GM12891 (cell line): Measurements from ENCODE around the gene TIAM1.

ENCODE experiments used
- DNase-seq: peaks from one replicate; pipeline ENCODE4 v3.0.0; 2011; ENCODE audit warnings: low spot score; ENCODE audit not compliant: insufficient read length
- FAIRE-seq: peaks from 2 replicates; lab custom pipeline; 2011; peaks lifted over from hg19 to GRCh38; lab: Jason Lieb, UNC
- PAX5 ChIP-seq: IDR thresholded peaks from 2 replicates; pipeline ENCODE4 v1.6.1; 2011; ENCODE audit warnings: low read length, moderate library complexity, mild to moderate bottlenecking; ENCODE audit not compliant: insufficient read depth, severe bottlenecking
- POLR2A ChIP-seq: IDR thresholded peaks from 2 replicates; pipeline ENCODE4 v1.6.1; 2011; ENCODE audit warnings: low read depth, low read length, control low read depth
- POLR2AphosphoS5 ChIP-seq: IDR thresholded peaks from 2 replicates; pipeline ENCODE4 v1.6.1; 2011; ENCODE audit warnings: low read depth, low read length, control low read depth
- POU2F2 ChIP-seq: IDR thresholded peaks from 2 replicates; pipeline ENCODE4 v1.6.1; 2011; ENCODE audit warnings: low read depth, mild to moderate bottlenecking, control low read depth, low read length, moderate library complexity
- SPI1 ChIP-seq: IDR thresholded peaks from 2 replicates; pipeline ENCODE4 v1.6.1; 2011; ENCODE audit warnings: low read depth, low read length, control low read depth
- TAF1 ChIP-seq: IDR thresholded peaks from 2 replicates; pipeline ENCODE4 v1.6.1; 2011; ENCODE audit warnings: low read depth, low read length, control low read depth

Gene TIAM1

GRCh38 chr21:31098576-31099005, 245.5 kb downstream of the TIAM1 start:
- peak; percentile 92 for FAIRE-seq
- no peak for TF ChIP-seq TAF1
- no peak for TF ChIP-seq PAX5
- TF ChIP-seq POLR2A: no peak
- peak; percentile 22; the same call in 1 of the 2 replicates for TF ChIP-seq POU2F2
- TF ChIP-seq POLR2AphosphoS5: no peak
- TF ChIP-seq SPI1: 0 out of 2 replicates have a peak, but pooled peaks have one; percentile 33
- peak; percentile 18 for DNase-seq

DNA sequence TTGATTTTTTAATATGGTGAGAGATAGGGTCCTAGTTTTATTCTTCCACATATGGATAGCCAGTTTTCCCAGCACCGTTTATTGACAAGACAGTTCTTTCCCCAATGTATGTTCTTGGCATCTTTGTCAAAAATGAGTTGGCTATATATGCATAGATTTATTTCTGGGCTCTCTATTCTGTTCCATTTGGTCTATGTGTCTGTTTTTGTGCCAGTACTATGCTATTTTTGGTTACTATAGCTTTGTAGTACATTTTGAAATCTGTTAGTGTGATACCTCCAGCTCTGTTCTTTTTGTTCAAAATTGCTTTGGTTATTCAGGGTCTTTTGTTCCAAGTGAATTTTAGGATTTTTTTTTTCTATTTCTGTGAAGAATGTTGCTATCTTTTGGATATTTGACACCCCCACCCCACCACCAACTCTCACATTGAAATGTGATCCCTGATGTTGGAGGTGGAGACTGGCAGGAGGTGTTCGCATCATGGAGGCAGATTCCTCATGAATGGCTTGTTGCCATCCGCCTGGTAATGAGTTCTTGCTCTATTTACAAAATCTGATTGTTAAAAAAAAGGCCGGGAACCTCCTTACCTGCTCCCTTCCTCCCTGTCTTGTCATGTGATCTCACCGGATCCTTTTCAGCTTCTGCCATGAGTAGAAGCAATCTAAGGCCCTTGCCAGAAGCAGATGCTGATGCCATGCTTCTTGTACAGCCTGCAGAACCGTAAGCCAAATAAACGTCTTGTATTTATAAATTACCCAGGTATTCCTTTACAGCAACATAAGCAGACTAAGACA, 251.0 kb downstream of the TIAM1 start:
- TF ChIP-seq POU2F2 (no peak), SPI1 (no peak), POLR2AphosphoS5 (no peak), TAF1 (no peak), PAX5 (no peak), POLR2A (no peak)
- FAIRE-seq: no peak

GRCh38 chr21:31090376-31090775, 253.7 kb downstream of the TIAM1 start:
- no peak for DNase-seq

More for the DNA sequence above, 251.0 kb downstream of the TIAM1 start:
- DNase-seq: no peak

DNA sequence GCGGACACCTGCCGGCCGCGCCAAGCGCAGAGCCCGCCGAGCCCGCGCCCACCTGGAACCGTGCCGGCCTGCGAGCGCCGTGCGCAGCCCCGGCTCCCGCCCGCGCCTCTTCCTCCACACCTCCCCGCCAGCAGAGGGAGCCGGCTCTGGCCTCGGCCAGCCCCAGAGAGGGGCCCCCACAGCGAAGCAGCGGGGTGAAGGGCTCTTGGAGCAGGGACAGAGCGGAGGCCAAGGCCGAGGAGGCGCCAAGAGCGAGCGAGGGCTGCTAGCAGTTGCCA, 255.6 kb downstream of the TIAM1 start:
- no peak for DNase-seq
- TF ChIP-seq SPI1: no peak
- TF ChIP-seq TAF1: no peak
- no peak for TF ChIP-seq POLR2AphosphoS5
- no peak for TF ChIP-seq PAX5
- no peak for TF ChIP-seq POLR2A
- no peak for TF ChIP-seq POU2F2
- FAIRE-seq: no peak

More at GRCh38 chr21:31090376-31090775, 253.7 kb downstream of the TIAM1 start:
- no peak for TF ChIP-seq POLR2AphosphoS5
- no peak for TF ChIP-seq POU2F2
- TF ChIP-seq TAF1: no peak
- no peak for TF ChIP-seq PAX5
- no peak for TF ChIP-seq POLR2A
- TF ChIP-seq SPI1: no peak
- no peak for FAIRE-seq

DNA sequence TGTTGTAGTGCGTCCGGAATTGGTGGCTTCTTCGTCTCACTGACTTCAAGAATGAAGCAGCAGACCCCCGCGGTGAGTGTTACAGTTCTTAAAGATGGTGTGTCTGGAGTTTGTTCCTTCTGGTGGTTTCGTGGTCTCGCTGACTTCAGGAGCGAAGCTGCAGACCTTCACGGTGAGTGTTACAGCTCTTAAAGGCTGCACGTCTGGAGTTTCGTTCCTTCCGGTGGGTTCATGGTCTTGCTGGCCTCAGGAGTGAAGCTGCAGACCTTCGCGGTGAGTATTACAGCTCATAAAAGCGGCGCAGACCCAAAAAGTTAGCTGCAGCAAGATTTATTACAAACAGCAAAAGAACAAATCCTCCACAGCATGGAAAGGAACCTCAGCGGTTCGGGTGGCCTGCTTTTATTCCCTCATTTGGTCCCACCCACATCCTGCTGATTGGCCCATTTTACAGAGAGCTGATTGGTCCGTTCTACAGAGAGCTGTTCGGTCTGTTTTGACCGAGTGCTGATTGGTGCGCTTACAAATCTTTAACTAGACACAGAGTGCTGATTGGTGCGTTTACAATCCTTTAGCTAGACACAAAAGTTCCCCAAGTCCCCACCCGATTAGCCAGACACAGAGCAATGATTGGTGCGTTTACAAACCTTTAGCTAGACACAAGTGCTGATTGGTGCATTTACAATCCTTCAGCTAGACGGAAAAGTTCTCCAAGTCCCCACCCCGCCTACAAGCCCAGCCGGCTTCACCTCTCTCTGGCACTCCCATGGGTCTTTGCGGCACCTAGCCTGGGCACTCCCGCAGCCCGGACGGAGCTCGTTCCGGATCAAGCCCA, 256.2 kb downstream of the TIAM1 start:
- TF ChIP-seq POU2F2 (no peak), TAF1 (no peak), SPI1 (no peak)
- DNase-seq: no peak
- FAIRE-seq: no peak

DNA sequence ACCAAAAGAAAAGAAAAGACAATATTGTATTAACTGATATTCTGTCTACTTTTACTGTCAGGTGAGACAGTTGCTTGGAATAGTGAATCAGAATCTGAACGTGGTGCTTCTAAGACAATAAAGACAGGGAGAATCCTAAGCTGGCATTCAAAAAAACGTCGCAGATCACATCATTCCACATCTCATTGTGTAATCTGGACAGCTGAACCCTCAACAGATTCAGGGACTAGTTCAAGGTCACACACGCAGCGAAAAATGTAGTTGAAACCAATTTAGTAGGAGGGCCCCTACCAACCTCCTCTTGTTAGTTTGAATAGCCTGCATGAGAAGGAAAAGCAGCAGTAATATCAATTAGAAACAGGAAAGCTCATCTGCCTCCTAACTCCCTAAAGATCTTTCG, 259.4 kb downstream of the TIAM1 start:
- FAIRE-seq (no peak), DNase-seq (no peak)
- TF ChIP-seq POLR2AphosphoS5 (no peak), POLR2A (no peak), SPI1 (no peak), TAF1 (no peak), PAX5 (no peak), POU2F2 (no peak)

GRCh38 chr21:31078796-31079195, 265.3 kb downstream of the TIAM1 start:
- TF ChIP-seq POLR2AphosphoS5: no peak
- no peak for TF ChIP-seq SPI1
- TF ChIP-seq POLR2A: no peak
- TF ChIP-seq POU2F2: no peak
- no peak for TF ChIP-seq TAF1
- TF ChIP-seq PAX5: no peak
- DNase-seq (peak; percentile 11), FAIRE-seq (peak; percentile 43)

- no peak for TF ChIP-seq POLR2A
- TF ChIP-seq POU2F2: no peak
- TF ChIP-seq PAX5: no peak
- TF ChIP-seq POLR2AphosphoS5: no peak
- TF ChIP-seq TAF1: no peak
- TF ChIP-seq SPI1: no peak
Measured at GRCh38 chr21:31078216-31078615, 265.8 kb downstream of the TIAM1 start.

DNA sequence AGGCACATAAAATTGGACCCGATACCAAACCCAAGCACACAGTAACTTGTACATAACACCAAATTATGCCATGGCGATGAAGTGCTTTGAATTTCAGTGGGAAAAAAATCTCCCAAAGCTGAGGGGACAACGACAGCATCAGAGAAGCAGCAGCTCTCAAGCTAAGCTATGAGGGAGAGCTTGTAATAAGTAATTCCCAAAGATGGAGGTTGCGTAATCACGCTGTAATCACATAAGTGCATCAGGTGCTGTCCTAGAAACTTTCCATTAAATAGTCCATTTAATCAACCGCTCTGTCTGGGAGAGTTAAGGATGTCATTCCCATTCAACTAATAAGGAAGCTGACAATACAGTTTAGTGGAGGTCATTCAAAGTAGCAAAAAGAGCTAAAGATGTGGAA, 268.2 kb downstream of the TIAM1 start:
- TF ChIP-seq POU2F2 (no peak), TAF1 (no peak), PAX5 (no peak), SPI1 (no peak), POLR2A (no peak), POLR2AphosphoS5 (no peak)
- DNase-seq: no peak
- no peak for FAIRE-seq

More at GRCh38 chr21:31078216-31078615, 265.8 kb downstream of the TIAM1 start:
- DNase-seq: no peak
- no peak for FAIRE-seq

- no peak for DNase-seq
- TF ChIP-seq SPI1: no peak
- TF ChIP-seq TAF1: no peak
- no peak for TF ChIP-seq POLR2A
- no peak for TF ChIP-seq POU2F2
- TF ChIP-seq POLR2AphosphoS5: no peak
- no peak for TF ChIP-seq PAX5
- no peak for FAIRE-seq
Measured at GRCh38 chr21:31072533-31072932, 271.5 kb downstream of the TIAM1 start.
